Thymus (tissue), 11 donors: Measurements from ENCODE around the gene FAM83D. TPM values are rescaled to one million over a fixed set of nuclear protein-coding genes. Genes with fewer than 3 reads are reported as not detected.

Experiments used
- DNase-seq, 9 donors: peaks; one replicate each; pipeline ENCODE4 v3.0.0-alpha.2; 2013; ENCODE audit warnings: low spot score in 9 of 9, low read depth in 6 of 9, missing footprints in 1 of 9
- H3K27ac ChIP-seq, 2 donors: one replicate each; pipeline ENCODE4 v1.5.1; 2013; ENCODE audit warnings: control low read depth in 1 of 2, low read depth in 1 of 2, low read length in 1 of 2, mild to moderate bottlenecking in 1 of 2, moderate library complexity in 1 of 2
- H3K27me3 ChIP-seq, 2 donors: one replicate each; pipeline ENCODE4 v1.5.1; 2013; ENCODE audit warnings: low read length in 1 of 2; ENCODE audit not compliant: control insufficient read depth in 2 of 2, insufficient read depth in 1 of 2
- H3K36me3 ChIP-seq, 2 donors: one replicate each; pipeline ENCODE4 v1.5.1; 2013; ENCODE audit warnings: low read length in 1 of 2, mild to moderate bottlenecking in 1 of 2, moderate library complexity in 1 of 2; ENCODE audit not compliant: control insufficient read depth in 2 of 2, insufficient read depth in 2 of 2
- H3K4me1 ChIP-seq, 2 donors: one replicate each; pipeline ENCODE4 v1.5.1; 2013; ENCODE audit warnings: low read length in 2 of 2; ENCODE audit not compliant: control insufficient read depth in 2 of 2, insufficient read depth in 2 of 2
- H3K4me3 ChIP-seq, 2 donors: one replicate each; pipeline ENCODE4 v1.5.1; 2013; ENCODE audit warnings: low read length in 2 of 2, control low read depth in 1 of 2, mild to moderate bottlenecking in 1 of 2
- H3K9me3 ChIP-seq, 2 donors: one replicate each; pipeline ENCODE4 v1.5.1; 2013; ENCODE audit warnings: low read length in 1 of 2, mild to moderate bottlenecking in 1 of 2; ENCODE audit not compliant: control insufficient read depth in 2 of 2, insufficient read depth in 1 of 2
- WGBS: extraction: QIAGEN DNeasy Blood & Tissue Kit; methylation state at CpG from one replicate; pipeline ENCODE4 v1.1.7; 2013; 5-methylcytosine and 5-hydroxymethylcytosine counted together
- polyA plus RNA-seq: library from polyadenylated mRNA; stranded (reverse); fragments of 200-250 nt; gene quantifications from one replicate; pipeline ENCODE4 v1.2.3, GENCODE V29; 2013
- total RNA-seq: library from RNA; stranded (reverse); fragments of 120-200 nt; gene quantifications from one replicate; pipeline ENCODE4 v1.2.4, GENCODE V29; 2013
- donor health status: healthy.

FAM83D gene
- total and polyA plus RNA-seq, 2 donors = 2.5 to 9.6 TPM

GRCh38 chr20:38893565-38894090, 32.6 kb upstream of the FAM83D start:
- WGBS = 17% methylated on average over 25 of the region's 25 CpGs
- H3K9me3 ChIP-seq = no peaks in the 10 kb centered on the region
- peaks cover 0 to 9% of the 10 kb centered on the region in 2 donors for H3K36me3 ChIP-seq
- H3K4me3 ChIP-seq = no peak overlapping the region
- no peak overlapping the region for H3K27ac ChIP-seq
- DNase-seq = peak in 7 of 9 donors; percentile 33 to 84 (median 60)
- H3K4me1 ChIP-seq = peaks cover 6 to 10% of the 10 kb centered on the region in 2 donors
- no peaks in the 10 kb centered on the region for H3K27me3 ChIP-seq

DNA sequence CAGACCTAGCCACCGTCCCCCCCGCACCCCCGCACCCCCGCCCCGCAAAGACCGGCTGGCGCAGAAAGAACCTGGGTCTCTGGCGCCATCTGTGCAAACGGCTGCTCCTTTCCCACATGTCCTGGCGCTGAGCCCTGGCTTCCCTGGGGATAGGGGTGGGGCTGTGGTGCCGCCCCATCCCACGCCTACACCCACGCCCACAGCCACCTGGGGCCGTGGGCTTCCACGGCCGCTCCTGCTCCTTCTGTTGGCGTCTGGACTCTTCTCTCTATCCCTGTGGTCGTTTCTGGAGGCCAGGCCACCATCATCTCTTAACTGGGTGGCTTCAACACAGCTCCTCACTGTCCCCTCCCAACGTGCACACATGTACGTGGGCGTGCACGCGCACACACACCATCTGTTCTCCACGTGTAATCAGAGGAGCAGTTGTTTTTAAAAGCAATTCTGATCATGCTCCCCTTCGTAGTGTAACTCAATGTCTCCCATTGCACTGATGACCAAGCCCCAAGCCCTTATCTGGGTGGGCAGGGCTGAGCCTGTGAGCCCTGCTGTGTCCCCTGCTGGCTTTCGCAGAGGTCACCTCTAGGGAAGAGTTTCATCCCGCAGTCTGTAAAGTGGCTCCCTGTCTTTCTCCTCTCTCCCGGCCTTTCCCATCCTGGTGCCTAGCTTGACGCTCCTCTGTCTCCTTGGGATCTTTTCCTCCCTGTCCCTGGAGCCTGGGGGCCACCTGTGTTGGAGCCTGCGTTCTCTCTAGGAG, 31.9 kb upstream of the FAM83D start:
- DNase-seq = no peak
- no peak overlapping the region for H3K27ac ChIP-seq

DNA sequence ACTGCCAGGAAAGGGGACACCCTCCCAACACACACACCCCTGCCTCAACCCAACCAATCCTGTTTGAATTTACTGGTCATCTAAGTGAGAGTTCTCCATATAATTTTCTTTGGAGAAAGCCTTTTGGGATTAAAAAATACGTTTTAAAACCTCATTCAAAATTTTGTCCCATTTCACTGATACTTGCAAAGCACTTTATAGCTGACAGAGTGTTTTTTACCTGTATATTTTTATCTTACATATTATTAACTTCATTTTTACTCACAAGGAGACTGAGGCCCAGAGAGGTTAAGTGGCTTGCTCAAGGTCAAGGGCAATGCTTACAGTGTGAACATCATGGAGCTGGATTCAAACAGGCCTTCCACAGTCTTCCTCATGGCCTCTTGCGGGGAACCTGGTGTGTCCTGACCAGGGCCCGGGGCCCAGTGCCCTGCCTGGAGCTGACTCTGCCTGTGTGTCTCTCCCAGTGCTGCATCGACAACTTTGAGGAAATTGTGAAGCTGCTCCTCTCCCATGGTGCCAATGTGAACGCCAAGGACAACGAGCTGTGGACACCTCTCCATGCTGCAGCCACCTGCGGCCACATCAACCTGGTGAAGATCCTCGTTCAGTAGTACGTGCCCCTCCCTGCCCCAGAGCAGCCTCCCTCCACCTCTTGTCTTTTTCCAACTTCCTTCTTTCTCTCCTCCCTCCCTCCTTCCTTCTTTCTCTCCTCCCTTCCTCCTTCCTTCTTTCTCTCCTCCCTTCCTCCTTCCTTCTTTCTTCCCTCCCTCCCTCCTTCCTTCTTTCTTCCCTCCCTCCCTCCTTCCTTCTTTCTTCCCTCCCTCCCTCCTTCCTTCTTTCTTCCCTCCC, 30.9 kb upstream of the FAM83D start:
- WGBS = 94% methylated on average over 9 of the region's 9 CpGs

More for the DNA sequence above, 31.9 kb upstream of the FAM83D start:
- peaks cover 0 to 12% of the 10 kb centered on the region in 2 donors for H3K36me3 ChIP-seq
- H3K4me1 ChIP-seq = peaks cover 6 to 10% of the 10 kb centered on the region in 2 donors
- no peaks in the 10 kb centered on the region for H3K9me3 ChIP-seq
- H3K27me3 ChIP-seq = no peaks in the 10 kb centered on the region
- 47% methylated on average over 30 of the region's 30 CpGs for WGBS
- H3K4me3 ChIP-seq = no peak overlapping the region

DNA sequence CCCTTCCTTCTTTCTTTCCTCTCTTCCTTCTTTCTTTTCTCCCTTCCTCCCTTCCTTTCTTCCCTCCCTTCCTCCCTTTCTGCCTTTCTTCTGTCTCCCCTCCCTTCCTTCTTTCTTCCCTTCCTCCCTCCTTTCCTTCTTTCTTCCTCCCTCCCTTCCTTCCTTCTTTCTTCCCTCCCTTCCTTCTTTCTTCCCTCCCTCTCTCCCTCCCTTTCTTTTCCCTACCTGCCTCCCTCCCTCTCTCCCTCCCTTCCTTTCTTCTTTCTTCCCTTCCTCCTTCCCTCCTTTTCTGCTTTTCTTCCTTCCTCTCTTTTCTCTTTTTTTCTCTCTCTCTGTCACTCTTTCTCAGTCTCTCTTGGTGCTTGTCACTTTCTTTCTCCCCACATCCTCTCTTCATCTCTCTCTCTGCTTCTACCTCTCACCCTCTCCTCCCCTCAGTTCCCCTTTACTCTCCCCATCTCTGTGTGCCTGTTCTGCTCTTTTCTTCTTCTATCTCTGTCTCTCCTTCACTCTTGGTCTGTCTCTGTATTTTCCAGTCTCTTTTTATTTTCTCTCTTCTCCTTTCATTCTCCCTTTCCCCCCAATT, 30.1 kb upstream of the FAM83D start:
- no peaks in the 10 kb centered on the region for H3K9me3 ChIP-seq
- no peak for DNase-seq
- no peak overlapping the region for H3K4me3 ChIP-seq
- peaks cover 0 to 9% of the 10 kb centered on the region in 2 donors for H3K36me3 ChIP-seq
- no peak overlapping the region for H3K27ac ChIP-seq
- H3K4me1 ChIP-seq = peaks cover 6 to 10% of the 10 kb centered on the region in 2 donors
- no peaks in the 10 kb centered on the region for H3K27me3 ChIP-seq

More for the DNA sequence above, 30.9 kb upstream of the FAM83D start:
- Histone ChIP-seq H3K27ac (no peak overlapping the region), H3K4me1 (peaks cover 6 to 10% of the 10 kb centered on the region in 2 donors), H3K9me3 (no peaks in the 10 kb centered on the region), H3K4me3 (no peak overlapping the region), H3K27me3 (no peaks in the 10 kb centered on the region), H3K36me3 (peaks cover 0 to 10% of the 10 kb centered on the region in 2 donors)
- DNase-seq = no peak

DNA sequence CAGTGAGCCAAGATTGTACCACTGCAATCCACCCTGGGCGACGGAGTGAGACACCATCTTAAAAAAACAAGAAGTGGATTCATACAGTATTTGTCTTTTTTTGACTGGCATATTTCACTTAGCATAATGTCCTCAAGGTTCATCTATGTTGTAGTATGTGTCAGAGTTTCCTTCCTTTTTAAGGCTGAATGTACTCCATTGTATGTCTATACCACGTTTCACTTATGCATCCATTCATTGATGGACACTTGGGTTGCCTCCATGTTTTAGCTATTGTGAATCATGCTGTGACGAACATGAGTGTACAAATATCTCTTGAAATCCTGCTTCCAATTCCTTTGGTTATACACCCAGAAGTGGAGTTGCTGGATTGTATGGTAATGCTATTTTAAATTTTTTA, 28.9 kb upstream of the FAM83D start:
- no peak for DNase-seq
- Histone ChIP-seq H3K9me3 (no peaks in the 10 kb centered on the region), H3K36me3 (peaks cover 6 to 12% of the 10 kb centered on the region in 2 donors), H3K27me3 (no peaks in the 10 kb centered on the region), H3K4me1 (peaks cover 6 to 10% of the 10 kb centered on the region in 2 donors), H3K27ac (no peak overlapping the region), H3K4me3 (no peak overlapping the region)
- 97% methylated on average over 4 of the region's 4 CpGs for WGBS

- WGBS = 97% methylated on average over 13 of the region's 13 CpGs
- no peak for DNase-seq
- H3K27me3 ChIP-seq = no peaks in the 10 kb centered on the region
- H3K4me3 ChIP-seq = no peak overlapping the region
- H3K27ac ChIP-seq = no peak overlapping the region
- H3K36me3 ChIP-seq = peaks cover 15 to 43% of the 10 kb centered on the region in 2 donors
- H3K4me1 ChIP-seq = no peaks in the 10 kb centered on the region
- no peaks in the 10 kb centered on the region for H3K9me3 ChIP-seq
Measured at GRCh38 chr20:38900606-38901005, 25.6 kb upstream of the FAM83D start.

GRCh38 chr20:38902601-38903000, 23.6 kb upstream of the FAM83D start:
- 97% methylated on average over 8 of the region's 8 CpGs for WGBS
- H3K27ac ChIP-seq = no peak overlapping the region
- H3K4me3 ChIP-seq = no peak overlapping the region
- H3K4me1 ChIP-seq = no peaks in the 10 kb centered on the region
- no peak for DNase-seq
- H3K36me3 ChIP-seq = peaks cover 23 to 51% of the 10 kb centered on the region in 2 donors
- H3K27me3 ChIP-seq = no peaks in the 10 kb centered on the region
- no peaks in the 10 kb centered on the region for H3K9me3 ChIP-seq

GRCh38 chr20:38903335-38903734, 22.9 kb upstream of the FAM83D start:
- Histone ChIP-seq H3K4me1 (no peaks in the 10 kb centered on the region), H3K9me3 (no peaks in the 10 kb centered on the region), H3K27me3 (no peaks in the 10 kb centered on the region), H3K36me3 (peaks cover 29 to 59% of the 10 kb centered on the region in 2 donors), H3K4me3 (no peak overlapping the region), H3K27ac (no peak overlapping the region)
- no peak for DNase-seq
- 47% methylated on average over 5 of the region's 5 CpGs for WGBS
